H9 (cell line): ENCODE measurements around the gene IFT81. TPM values are rescaled to one million over a fixed set of nuclear protein-coding genes. Genes with fewer than 3 reads are reported as not detected.
A peak's percentile ranks its signal among the peaks of the same experiment; 100 is the strongest.

Experiments
- DNase-seq: peaks from one replicate; pipeline ENCODE4 v3.0.0-alpha.2; 2017
- H2AFZ ChIP-seq: one replicate; pipeline ENCODE4 v1.6.1; 2013; ENCODE audit warnings: mild to moderate bottlenecking, low read length, control low read depth, moderate library complexity
- H2AK5ac ChIP-seq: 2 replicates; pipeline ENCODE4 v1.6.1; 2013; ENCODE audit warnings: low read length, control low read depth, mixed read lengths; ENCODE audit not compliant: insufficient read length
- H2BK120ac ChIP-seq: one replicate; pipeline ENCODE4 v1.6.1; 2013; ENCODE audit warnings: low read depth, mild to moderate bottlenecking, low read length, control low read depth, inconsistent platforms; ENCODE audit not compliant: poor library complexity, severe bottlenecking
- H2BK12ac ChIP-seq: 2 replicates; pipeline ENCODE4 v1.6.1; 2013; ENCODE audit warnings: low read length, control low read depth, mixed read lengths, low read depth; ENCODE audit not compliant: insufficient read length
- H2BK15ac ChIP-seq: 2 replicates; pipeline ENCODE4 v1.6.1; 2013; ENCODE audit warnings: low read depth, low read length, control low read depth
- H2BK20ac ChIP-seq: one replicate; pipeline ENCODE4 v1.6.1; 2013; ENCODE audit warnings: low read depth, mild to moderate bottlenecking, low read length, control low read depth, inconsistent platforms; ENCODE audit not compliant: poor library complexity, severe bottlenecking
- H2BK5ac ChIP-seq: 2 replicates; pipeline ENCODE4 v1.6.1; 2013; ENCODE audit warnings: low read length, control low read depth, mixed read lengths; ENCODE audit not compliant: insufficient read length
- H3K14ac ChIP-seq: 2 replicates; pipeline ENCODE4 v1.6.1; 2013; ENCODE audit warnings: low read length, control low read depth; ENCODE audit not compliant: insufficient read depth
- H3K18ac ChIP-seq: 2 replicates; pipeline ENCODE4 v1.6.1; 2013; ENCODE audit warnings: low read depth, mild to moderate bottlenecking, mixed read lengths, low read length, control low read depth; ENCODE audit not compliant: insufficient read length
- H3K23ac ChIP-seq: 2 replicates; pipeline ENCODE4 v1.6.1; 2013; ENCODE audit warnings: low read length, control low read depth, mixed read lengths, low read depth; ENCODE audit not compliant: insufficient read length
- H3K23me2 ChIP-seq: 2 replicates; pipeline ENCODE4 v1.6.1; 2013; ENCODE audit warnings: low read depth, mild to moderate bottlenecking, mixed read lengths, low read length, control low read depth; ENCODE audit not compliant: insufficient read length, poor library complexity, severe bottlenecking
- H3K27ac ChIP-seq: 2 replicates; pipeline ENCODE4 v1.5.1; 2013; ENCODE audit warnings: low read length, control low read depth, mixed read lengths, low read depth; ENCODE audit not compliant: insufficient read length
- H3K27me3 ChIP-seq: 2 replicates; pipeline ENCODE4 v1.6.1; 2013; ENCODE audit warnings: low read length, control low read depth, inconsistent platforms; ENCODE audit not compliant: insufficient read depth
- H3K4ac ChIP-seq: 2 replicates; pipeline ENCODE4 v1.6.1; 2013; ENCODE audit warnings: low read depth, mild to moderate bottlenecking, control low read depth, inconsistent platforms, low read length, moderate library complexity
- H3K4me1 ChIP-seq: 2 replicates; pipeline ENCODE4 v1.6.1; 2013; ENCODE audit warnings: low read length, control low read depth, inconsistent platforms; ENCODE audit not compliant: insufficient read depth
- H3K4me2 ChIP-seq: 2 replicates; pipeline ENCODE4 v1.6.1; 2013; ENCODE audit warnings: low read length, control low read depth, mixed read lengths; ENCODE audit not compliant: insufficient read length, insufficient read depth
- H3K56ac ChIP-seq: 2 replicates; pipeline ENCODE4 v1.6.1; 2013; ENCODE audit warnings: low read depth, mild to moderate bottlenecking, mixed read lengths, low read length, control low read depth; ENCODE audit not compliant: insufficient read length
- H3K79me1 ChIP-seq: 2 replicates; pipeline ENCODE4 v1.6.1; 2013; ENCODE audit warnings: low read depth, mild to moderate bottlenecking, moderate library complexity, low read length, control low read depth, inconsistent platforms; ENCODE audit not compliant: insufficient read depth, poor library complexity, severe bottlenecking
- H3K79me2 ChIP-seq: 2 replicates; pipeline ENCODE4 v1.6.1; 2013; ENCODE audit warnings: low read length, control low read depth, inconsistent platforms; ENCODE audit not compliant: insufficient read depth
- H3K9ac ChIP-seq: 2 replicates; pipeline ENCODE4 v1.6.1; 2013; ENCODE audit warnings: low read length, control low read depth, mixed read lengths; ENCODE audit not compliant: insufficient read length; ENCODE audit errors: extremely low read depth
- H3K9me3 ChIP-seq: one replicate; pipeline ENCODE4 v1.6.1; 2013; ENCODE audit warnings: low read depth, low read length, inconsistent platforms; ENCODE audit not compliant: control insufficient read depth
- H3T11ph ChIP-seq: one replicate; pipeline ENCODE4 v1.6.1; 2013; ENCODE audit warnings: mild to moderate bottlenecking, low read length, control low read depth, inconsistent platforms
- H4K20me1 ChIP-seq: one replicate; pipeline ENCODE4 v1.6.1; 2013; ENCODE audit not compliant: control insufficient read depth, insufficient read length, insufficient read depth
- H4K5ac ChIP-seq: 2 replicates; pipeline ENCODE4 v1.6.1; 2013; ENCODE audit warnings: low read depth, mild to moderate bottlenecking, mixed read lengths, low read length, control low read depth; ENCODE audit not compliant: insufficient read length
- H4K8ac ChIP-seq: replicated peaks from 2 replicates; pipeline ENCODE4 v1.6.1; 2013; ENCODE audit warnings: low read length, control low read depth, mixed read lengths, low read depth; ENCODE audit not compliant: insufficient read length
- H4K91ac ChIP-seq: 2 replicates; pipeline ENCODE4 v1.6.1; 2013; ENCODE audit warnings: low read depth, mild to moderate bottlenecking, moderate library complexity, mixed read lengths, low read length, control low read depth; ENCODE audit not compliant: insufficient read length
- H3K27ac Mint-ChIP-seq, 3 experiments: 2 replicates in 2 of 3; 3 replicates in 1 of 3; pipeline ENCODE4 v1.8.0; 2020 to 2021; ENCODE audit warnings: mixed read lengths in 3 of 3, mild to moderate bottlenecking in 1 of 3, moderate library complexity in 1 of 3
- H3K27me3 Mint-ChIP-seq: 2 replicates; pipeline ENCODE4 v1.8.0; 2021; ENCODE audit warnings: low read depth, mild to moderate bottlenecking, moderate library complexity, mixed read lengths
- H3K36me3 Mint-ChIP-seq, 3 experiments: 2 replicates in 2 of 3; 3 replicates in 1 of 3; pipeline ENCODE4 v1.8.0; 2020 to 2021; ENCODE audit warnings: low read depth in 3 of 3, mixed read lengths in 3 of 3; ENCODE audit not compliant: insufficient read depth in 1 of 3
- H3K4me1 Mint-ChIP-seq, 2 experiments: 2 replicates each; pipeline ENCODE4 v1.8.0; 2020; ENCODE audit warnings: mixed read lengths in 2 of 2
- H3K4me3 Mint-ChIP-seq, 2 experiments: 2 replicates in 1 of 2; 3 replicates in 1 of 2; pipeline ENCODE4 v1.8.0; 2020 to 2021; ENCODE audit warnings: mild to moderate bottlenecking in 2 of 2, mixed read lengths in 2 of 2, moderate library complexity in 1 of 2
- H3K9me3 Mint-ChIP-seq, 2 experiments: 2 replicates in 1 of 2; 3 replicates in 1 of 2; pipeline ENCODE4 v1.8.0; 2020; ENCODE audit warnings: mild to moderate bottlenecking in 2 of 2, mixed read lengths in 2 of 2, moderate library complexity in 1 of 2
- WGBS: extraction: QIAGEN DNeasy Blood & Tissue Kit; methylation state at CpG from one replicate; pipeline ENCODE4 v1.1.7; 2013; ENCODE audit warnings: missing lambda C conversion rate, low lambda C conversion rate, mixed read lengths; ENCODE audit not compliant: insufficient read length; ENCODE audit errors: extremely low coverage; 5-methylcytosine and 5-hydroxymethylcytosine counted together
- total RNA-seq: library from RNA; stranded (reverse); gene quantifications from 2 replicates; pipeline ENCODE4 v1.2.1, GENCODE V29; 2021
- TF ChIP-seq, protein P1 (sequence below): fragments of 200-600 bp; sonication (generic); conservative IDR thresholded peaks from 3 replicates; pipeline ENCODE4 v1.8.0; 2021; ENCODE audit warnings: antibody characterized with exemption, mild to moderate bottlenecking

IFT81 gene
- total RNA-seq, 1 experiment from 2014 or later = 9.3 TPM

DNA sequence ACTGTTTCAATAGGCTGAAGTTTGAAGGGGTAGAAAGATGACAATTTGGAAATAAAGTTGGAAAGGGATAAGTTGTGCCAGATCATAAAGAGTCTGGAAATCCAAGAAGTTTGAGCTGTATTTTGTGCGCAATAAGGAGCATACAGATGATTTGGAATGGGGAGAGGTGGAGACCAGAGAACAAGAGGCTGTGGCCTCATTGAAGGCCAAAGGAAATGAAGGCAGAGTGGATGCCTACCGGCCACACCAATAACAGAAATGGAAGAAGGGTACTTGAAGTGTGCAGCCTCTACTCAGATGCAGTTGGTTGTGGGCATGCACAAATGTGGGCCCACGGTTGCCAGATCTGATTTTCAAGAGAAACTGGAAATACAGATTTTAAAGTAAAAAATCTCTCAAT is 2.4 kb downstream of the IFT81 start:
- no peak overlapping the region for H2BK20ac ChIP-seq
- no CpG with 5 or more reads among the region's 3 CpGs for WGBS
- H2BK12ac ChIP-seq = no peak overlapping the region
- Mint-ChIP-seq H3K4me3 (no peak overlapping the region), H3K4me1 (peaks cover 19% of the 10 kb centered on the region in 2 experiments), H3K27me3 (peaks cover 11% of the 10 kb centered on the region), H3K9me3 (no peaks in the 10 kb centered on the region), H3K36me3 (peaks cover 2 to 17% (median 12%) of the 10 kb centered on the region in 3 experiments; a peak in 5 of 7 replicates), H3K27ac (peak overlapping the region in 1 of 3 experiments; percentile 41; a peak in 2 of 7 replicates)
- H2AK5ac ChIP-seq = no peak overlapping the region
- H3K18ac ChIP-seq = no peak overlapping the region
- no peak overlapping the region for H3K9ac ChIP-seq
- no peak overlapping the region for H3K4me2 ChIP-seq
- no peaks in the 10 kb centered on the region for H3K79me1 ChIP-seq
- peaks cover 3% of the 10 kb centered on the region for H3K23me2 ChIP-seq
- TF ChIP-seq, protein P1, sequence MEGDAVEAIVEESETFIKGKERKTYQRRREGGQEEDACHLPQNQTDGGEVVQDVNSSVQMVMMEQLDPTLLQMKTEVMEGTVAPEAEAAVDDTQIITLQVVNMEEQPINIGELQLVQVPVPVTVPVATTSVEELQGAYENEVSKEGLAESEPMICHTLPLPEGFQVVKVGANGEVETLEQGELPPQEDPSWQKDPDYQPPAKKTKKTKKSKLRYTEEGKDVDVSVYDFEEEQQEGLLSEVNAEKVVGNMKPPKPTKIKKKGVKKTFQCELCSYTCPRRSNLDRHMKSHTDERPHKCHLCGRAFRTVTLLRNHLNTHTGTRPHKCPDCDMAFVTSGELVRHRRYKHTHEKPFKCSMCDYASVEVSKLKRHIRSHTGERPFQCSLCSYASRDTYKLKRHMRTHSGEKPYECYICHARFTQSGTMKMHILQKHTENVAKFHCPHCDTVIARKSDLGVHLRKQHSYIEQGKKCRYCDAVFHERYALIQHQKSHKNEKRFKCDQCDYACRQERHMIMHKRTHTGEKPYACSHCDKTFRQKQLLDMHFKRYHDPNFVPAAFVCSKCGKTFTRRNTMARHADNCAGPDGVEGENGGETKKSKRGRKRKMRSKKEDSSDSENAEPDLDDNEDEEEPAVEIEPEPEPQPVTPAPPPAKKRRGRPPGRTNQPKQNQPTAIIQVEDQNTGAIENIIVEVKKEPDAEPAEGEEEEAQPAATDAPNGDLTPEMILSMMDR = no peak
- H3K9me3 ChIP-seq = no peaks in the 10 kb centered on the region
- no peak overlapping the region for H3K56ac ChIP-seq
- no peak for DNase-seq
- H3K27me3 ChIP-seq = no peaks in the 10 kb centered on the region
- H4K91ac ChIP-seq = no peak overlapping the region
- H2BK120ac ChIP-seq = no peak overlapping the region
- no peak overlapping the region for H3T11ph ChIP-seq
- H2BK15ac ChIP-seq = no peak overlapping the region
- no peaks in the 10 kb centered on the region for H3K4me1 ChIP-seq
- H3K4ac ChIP-seq = no peak overlapping the region
- H2AFZ ChIP-seq = no peak overlapping the region
- H3K14ac ChIP-seq = no peak overlapping the region
- no peak overlapping the region for H4K5ac ChIP-seq
- no peaks in the 10 kb centered on the region for H4K20me1 ChIP-seq
- H2BK5ac ChIP-seq = no peak overlapping the region
- H3K23ac ChIP-seq = no peak overlapping the region
- no peak overlapping the region for H4K8ac ChIP-seq
- H3K79me2 ChIP-seq = no peaks in the 10 kb centered on the region
- no peak overlapping the region for H3K27ac ChIP-seq
